PC-9 (cell line): ENCODE data around the gene MAPKAPK2.

Source experiments
- EZH2 ChIP-seq: fragments of 200-600 bp; sonication (generic); IDR thresholded peaks from 2 replicates; pipeline ENCODE4 v1.8.0; 2017; ENCODE audit warnings: antibody characterized with exemption, low read depth
- TF ChIP-seq, protein P1 (sequence below): fragments of 200-600 bp; sonication (generic); conservative IDR thresholded peaks from 2 replicates; pipeline ENCODE4 v1.6.1; 2017; ENCODE audit warnings: mixed run types, antibody characterized with exemption, mild to moderate bottlenecking, moderate library complexity

DNA sequence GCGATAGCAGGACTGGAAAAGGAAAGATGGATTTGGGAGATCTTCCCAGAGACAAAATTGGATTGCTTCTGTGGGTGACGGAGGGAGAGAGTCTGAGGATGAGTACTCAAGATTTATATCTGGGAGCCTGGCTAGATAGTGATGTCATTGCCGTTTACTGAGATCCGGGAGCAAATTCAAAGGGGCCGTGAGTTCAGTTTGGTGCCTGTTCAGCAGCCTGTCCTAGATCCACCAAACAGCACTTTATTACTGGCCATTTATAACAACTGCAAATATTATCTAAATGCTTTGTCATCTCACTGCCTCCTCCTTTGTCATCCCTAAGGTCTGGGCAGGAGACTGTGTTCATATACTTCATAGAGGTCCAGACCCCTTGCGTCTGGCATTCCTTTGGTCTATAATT is 29.2 kb downstream of the MAPKAPK2 start:
- TF ChIP-seq, protein P1, sequence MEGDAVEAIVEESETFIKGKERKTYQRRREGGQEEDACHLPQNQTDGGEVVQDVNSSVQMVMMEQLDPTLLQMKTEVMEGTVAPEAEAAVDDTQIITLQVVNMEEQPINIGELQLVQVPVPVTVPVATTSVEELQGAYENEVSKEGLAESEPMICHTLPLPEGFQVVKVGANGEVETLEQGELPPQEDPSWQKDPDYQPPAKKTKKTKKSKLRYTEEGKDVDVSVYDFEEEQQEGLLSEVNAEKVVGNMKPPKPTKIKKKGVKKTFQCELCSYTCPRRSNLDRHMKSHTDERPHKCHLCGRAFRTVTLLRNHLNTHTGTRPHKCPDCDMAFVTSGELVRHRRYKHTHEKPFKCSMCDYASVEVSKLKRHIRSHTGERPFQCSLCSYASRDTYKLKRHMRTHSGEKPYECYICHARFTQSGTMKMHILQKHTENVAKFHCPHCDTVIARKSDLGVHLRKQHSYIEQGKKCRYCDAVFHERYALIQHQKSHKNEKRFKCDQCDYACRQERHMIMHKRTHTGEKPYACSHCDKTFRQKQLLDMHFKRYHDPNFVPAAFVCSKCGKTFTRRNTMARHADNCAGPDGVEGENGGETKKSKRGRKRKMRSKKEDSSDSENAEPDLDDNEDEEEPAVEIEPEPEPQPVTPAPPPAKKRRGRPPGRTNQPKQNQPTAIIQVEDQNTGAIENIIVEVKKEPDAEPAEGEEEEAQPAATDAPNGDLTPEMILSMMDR = no peak
- TF ChIP-seq EZH2 = no peak
